ENCODE measurements around the gene DNAH8.

- TF ChIP-seq CTCF (IDR thresholded peaks at IDR 0.05; ENCODE audit: insufficient read depth, low read length, poor library complexity, severe bottlenecking) (no peak), EZH2phosphoT487 (conservative IDR thresholded peaks at IDR 0.05; ENCODE audit: low read length) (no peak)
Measured at GRCh38 chr6:39051399-39052122, 336.4 kb downstream of the DNAH8 start.

All from SU-DHL-6 (cell line).